Forelimb muscle (tissue), 1 donor: ENCODE measurements around the gene ADO. TPM values are rescaled to one million over a fixed set of nuclear protein-coding genes. Genes with fewer than 3 reads are reported as not detected.

Experiments used
- DNase-seq: peaks from one replicate; pipeline ENCODE4 v3.0.0-alpha.2; 2013; ENCODE audit warnings: low read depth
- polyA plus RNA-seq: library from polyadenylated mRNA; unstranded; fragments of 120-200 nt; gene quantifications from one replicate; pipeline ENCODE4 v1.2.1, GENCODE V29; 2013; ENCODE audit not compliant: insufficient read length

The ADO gene
- polyA plus RNA-seq, 1 donor = 12.7 TPM

DNA sequence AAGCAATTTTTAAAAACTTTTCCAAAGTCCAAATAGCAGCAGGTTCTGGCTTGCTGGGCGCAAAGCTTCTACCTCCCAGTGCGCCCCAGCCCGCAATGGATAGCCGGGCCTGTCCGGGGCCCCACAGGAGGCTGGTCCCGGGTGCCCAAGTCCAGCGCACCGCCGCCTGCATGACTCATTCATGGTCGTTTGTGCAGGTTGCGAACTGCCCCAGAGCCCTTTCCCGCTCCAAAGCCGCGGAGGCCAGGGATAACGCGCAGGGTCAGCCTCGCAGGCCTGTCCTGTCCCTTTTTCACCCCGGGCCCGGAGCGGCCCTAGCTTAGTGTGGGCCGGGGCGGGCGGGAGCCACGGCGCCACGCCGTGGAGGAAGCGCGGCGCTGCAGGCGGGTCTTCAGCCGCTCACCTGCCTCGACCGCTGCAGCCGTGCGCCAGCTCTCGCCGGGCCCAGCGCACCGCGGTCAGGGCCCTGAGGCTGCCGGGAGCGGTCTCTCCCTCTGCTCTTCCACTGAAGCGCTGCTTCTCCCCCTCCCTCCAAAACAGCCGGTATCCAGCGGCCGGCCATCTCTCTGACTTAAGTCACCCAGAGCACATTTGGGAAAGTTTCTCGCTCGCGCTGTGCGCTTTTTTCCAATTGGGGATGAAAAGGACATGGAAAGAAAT, 13.4 kb downstream of the ADO start:
- DNase-seq = no peak

- DNase-seq = no peak
Measured at GRCh38 chr10:62818426-62819011, 14.0 kb downstream of the ADO start.

- no peak for DNase-seq
Measured at GRCh38 chr10:62819141-62819920, 14.8 kb downstream of the ADO start.

GRCh38 chr10:62820586-62820985, 16.1 kb downstream of the ADO start:
- no peak for DNase-seq

- no peak for DNase-seq
Measured at GRCh38 chr10:62826273-62826672, 21.8 kb downstream of the ADO start.

GRCh38 chr10:62829622-62830021, 25.1 kb downstream of the ADO start:
- DNase-seq = no peak

GRCh38 chr10:62830679-62831078, 26.2 kb downstream of the ADO start:
- DNase-seq = no peak

DNA sequence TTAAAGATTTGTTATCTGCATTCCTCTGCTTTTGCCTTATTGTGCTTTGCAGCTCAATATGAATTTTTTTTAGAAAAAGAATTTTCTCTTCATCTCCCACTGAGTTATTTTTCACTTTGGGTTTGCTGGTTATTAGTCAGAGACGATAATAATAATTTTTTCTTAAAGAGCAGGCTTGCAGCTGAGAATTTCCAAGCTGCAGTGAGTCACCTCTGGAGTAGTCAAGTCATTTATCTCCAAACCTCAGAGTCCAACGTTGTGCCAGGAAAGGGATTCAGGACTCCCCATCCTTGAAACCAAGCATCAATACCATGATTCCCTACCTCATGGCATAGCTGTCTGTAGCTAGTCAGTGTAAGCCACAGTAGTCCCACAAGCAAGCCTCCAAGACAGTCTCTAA, 26.8 kb downstream of the ADO start:
- no peak for DNase-seq

DNA sequence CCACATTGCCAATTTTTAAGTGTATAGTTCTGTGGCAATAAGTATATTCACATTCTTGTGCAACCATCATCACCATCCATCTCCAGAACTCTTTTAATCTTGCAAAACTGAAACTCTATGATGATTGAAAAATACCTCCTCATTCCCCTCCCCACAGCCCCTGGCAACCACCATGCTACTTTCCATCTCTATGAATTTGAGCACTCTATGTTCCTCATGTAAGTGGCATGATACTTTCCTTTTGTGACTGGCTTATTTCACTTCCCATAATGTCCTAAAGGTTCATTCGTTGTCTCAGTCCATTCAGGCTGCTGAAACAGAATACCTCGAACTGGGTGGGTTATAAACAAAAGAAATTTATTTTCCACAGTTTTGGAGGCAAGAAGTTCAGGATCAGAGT, 35.1 kb downstream of the ADO start:
- DNase-seq = no peak

DNA sequence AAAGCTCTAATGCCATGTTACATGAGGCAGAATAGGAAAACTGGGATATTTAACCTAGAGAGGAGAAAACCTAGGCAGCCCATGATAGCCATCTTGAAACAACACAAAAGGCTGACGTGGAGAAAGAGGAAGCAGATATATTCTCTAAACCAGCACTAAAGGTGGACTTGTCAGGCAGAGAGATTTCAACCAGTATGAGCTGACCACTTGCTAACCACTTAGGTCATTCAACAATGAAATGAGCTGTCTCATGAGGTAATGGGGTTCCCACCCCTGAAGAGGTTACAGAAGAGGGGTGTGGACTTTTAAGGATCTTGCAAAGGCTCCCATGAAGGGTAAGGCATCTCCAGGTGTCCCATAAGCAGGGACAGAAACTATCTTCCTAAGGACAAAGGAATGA, 38.5 kb downstream of the ADO start:
- no peak for DNase-seq

DNA sequence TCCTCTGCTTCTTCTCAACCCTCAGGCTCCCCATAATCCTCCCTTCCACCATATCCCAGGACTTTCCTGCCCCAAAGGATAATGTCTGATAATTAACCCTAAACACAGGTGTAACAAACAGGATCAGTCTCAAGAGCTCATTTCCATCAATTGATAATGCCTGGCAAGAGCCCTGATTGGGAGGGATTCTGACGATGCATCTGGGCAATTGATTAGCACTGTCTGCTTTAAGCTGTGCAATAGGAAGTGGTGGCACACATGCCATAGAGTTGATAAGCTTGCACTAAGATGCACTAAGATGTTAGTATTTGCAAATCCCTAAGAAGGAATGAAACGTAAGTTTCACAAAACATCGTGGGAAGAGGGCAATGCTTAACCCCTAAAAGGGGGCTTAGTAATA, 39.1 kb downstream of the ADO start:
- DNase-seq = no peak

DNA sequence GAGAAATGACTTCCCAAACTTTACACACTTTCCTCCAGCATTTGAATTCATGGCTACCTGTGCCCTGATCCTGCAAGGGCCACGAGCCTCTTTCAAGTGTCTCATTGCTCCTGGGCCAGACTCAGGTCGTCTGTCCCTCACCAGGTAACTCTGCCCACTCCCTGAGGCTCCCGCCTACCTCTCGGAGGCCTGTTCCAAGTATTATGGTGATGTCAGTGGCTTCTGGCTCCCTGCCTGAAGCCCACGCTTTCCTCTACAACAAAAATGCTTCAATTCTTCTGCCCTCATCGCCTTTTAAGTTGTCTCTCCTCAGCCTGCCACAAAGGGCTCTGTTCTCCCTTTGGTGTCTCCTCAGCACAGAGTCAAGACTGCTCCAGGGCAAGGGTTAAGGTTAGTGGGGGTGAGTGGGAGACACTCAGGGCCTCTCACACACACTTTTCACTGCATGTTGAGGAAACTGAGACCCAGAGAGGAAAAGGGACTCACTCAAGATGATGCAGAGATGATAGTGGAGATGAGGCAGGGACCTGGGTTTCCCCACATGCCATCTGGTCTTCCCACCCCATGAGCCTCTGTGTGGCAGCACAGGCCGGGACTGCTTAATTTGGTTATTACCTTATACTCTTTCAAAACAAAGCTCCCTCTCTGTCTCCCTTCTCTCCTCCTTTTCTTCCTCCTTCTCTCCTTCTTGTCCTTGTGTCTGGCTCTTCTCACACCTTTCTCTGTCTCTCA, 39.9 kb downstream of the ADO start:
- DNase-seq = no peak

GRCh38 chr10:62847433-62847832, 42.9 kb downstream of the ADO start:
- no peak for DNase-seq

- DNase-seq = no peak
Measured at GRCh38 chr10:62850646-62851045, 46.1 kb downstream of the ADO start.

GRCh38 chr10:62851442-62851841, 46.9 kb downstream of the ADO start:
- no peak for DNase-seq

DNA sequence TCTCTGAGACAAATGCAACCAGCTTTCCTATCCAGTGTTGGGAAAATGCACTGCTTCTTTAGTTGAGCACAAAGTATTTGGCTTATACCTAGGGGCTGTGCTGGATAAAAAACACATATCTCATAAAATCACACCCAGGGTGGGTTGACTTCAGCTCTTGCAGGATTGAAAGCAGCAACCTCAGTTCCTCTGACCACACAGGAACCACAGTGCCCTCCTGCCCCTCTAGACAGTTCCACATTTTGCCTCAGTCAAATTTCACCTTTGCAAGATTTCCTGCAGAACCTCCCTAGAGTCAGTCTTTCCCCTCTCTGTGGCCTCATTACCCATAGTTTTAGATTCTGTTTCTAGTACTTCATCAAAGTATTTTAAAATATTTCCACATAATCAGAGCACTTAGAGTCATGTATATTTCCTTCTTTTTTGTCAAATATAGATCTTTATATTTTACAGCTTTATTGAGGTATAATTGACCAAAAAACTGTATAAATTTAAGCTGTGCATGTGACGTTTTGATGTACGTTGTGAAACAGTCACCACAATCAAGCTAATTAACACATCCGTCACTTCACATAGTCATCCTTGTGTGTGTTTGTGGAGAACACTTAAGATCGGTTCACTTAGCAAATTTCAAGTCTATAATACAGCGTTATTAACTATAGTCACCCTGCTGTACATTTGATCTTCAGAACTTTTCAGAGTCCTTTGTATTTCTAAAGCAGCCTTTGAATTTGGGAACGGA, 48.6 kb downstream of the ADO start:
- no peak for DNase-seq

GRCh38 chr10:62853710-62854109, 49.2 kb downstream of the ADO start:
- no peak for DNase-seq

DNA sequence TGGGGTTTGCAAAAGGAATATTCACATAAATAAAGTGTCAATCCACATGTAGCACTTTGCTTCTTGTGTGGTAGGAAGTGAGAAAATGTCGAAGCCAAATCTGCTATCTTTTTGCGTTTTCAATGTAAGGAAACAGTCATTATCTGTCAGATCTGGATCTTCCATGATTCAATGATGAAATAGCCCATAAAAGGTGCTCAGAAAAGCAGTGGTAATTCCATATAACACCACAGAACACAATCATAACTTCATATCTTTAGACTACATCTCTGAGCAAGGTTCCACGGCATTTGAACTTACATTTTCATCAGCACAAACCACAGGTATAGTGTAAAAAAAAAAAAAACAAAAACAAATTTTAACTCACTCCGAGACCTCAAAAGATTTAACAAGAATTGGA, 51.5 kb downstream of the ADO start:
- no peak for DNase-seq
